Right lobe of liver (tissue), 6 donors: ENCODE data around the gene LSS. TPM values are rescaled to one million over a fixed set of nuclear protein-coding genes. Genes with fewer than 3 reads are reported as not detected.

Experiments used
- ATAC-seq, 4 donors: fragments of 200-7000 bp; cut with Tn5 transposase; one replicate each; pipeline ENCODE4 v1.9.1; 2020; ENCODE audit warnings: mild to moderate bottlenecking in 4 of 4, moderate library complexity in 4 of 4
- DNase-seq, 3 donors: peaks; one replicate each; pipeline ENCODE4 v3.0.0-alpha.2; 2020
- H3K27ac ChIP-seq, 3 donors: fragments of 200-600 bp; one replicate each; pipeline ENCODE4 v1.8.0; 2022
- H3K27me3 ChIP-seq, 2 donors: fragments of 200-600 bp; one replicate each; pipeline ENCODE4 v1.8.0; 2022
- H3K36me3 ChIP-seq, 4 donors: fragments of 200-600 bp; sonication (generic) in 1 of 4; one replicate each; pipeline versions ENCODE4 v1.5.1 to v1.8.0; 2017 to 2022; ENCODE audit warnings: control low read depth in 1 of 4
- H3K4me1 ChIP-seq, 4 donors: fragments of 200-600 bp; sonication (generic) in 1 of 4; one replicate each; pipeline versions ENCODE4 v1.5.1 to v1.8.0; 2017 to 2022; ENCODE audit warnings: control low read depth in 1 of 4
- H3K4me3 ChIP-seq, 3 donors: fragments of 200-600 bp; one replicate each; pipeline ENCODE4 v1.8.0; 2022
- H3K9me3 ChIP-seq, 4 donors: fragments of 200-600 bp; sonication (generic) in 1 of 4; one replicate each; pipeline versions ENCODE4 v1.5.1 to v1.8.0; 2017 to 2022; ENCODE audit warnings: control low read depth in 1 of 4
- POLR2A ChIP-seq: fragments of 450-650 bp; IDR thresholded peaks from one replicate; pipeline ENCODE4 v1.6.1; 2017; ENCODE audit warnings: antibody characterized with exemption, mild to moderate bottlenecking
- WGBS: methylation state at CpG from one replicate; pipeline ENCODE4 v1.1.6; 2018; ENCODE audit warnings: low coverage, low lambda C conversion rate; ENCODE audit not compliant: insufficient coverage; ENCODE audit errors: missing lambda C conversion rate; 5-methylcytosine and 5-hydroxymethylcytosine counted together
- intact Hi-C, 2 donors: fragments of 100-400 bp; cut with DNase I; formaldehyde crosslinking; loops; one replicate each; pipeline versions ENCODE4 v1.11.2 to v1.14.1; 2022
- total RNA-seq, 6 experiments: library from RNA; depleted of rRNA in 2 of 6; stranded (reverse); fragments of >200 nt in 2 of 6; fragmentation: NEBNext Ultra II Directional in 3 of 6; extraction: Animal tissue kit (Norgen Biotek cat#: 25700) in 3 of 6; gene quantifications; one replicate each; pipeline versions ENCODE4 v1.1.0 to v1.2.4, GENCODE V29; 2016 to 2023
- TF ChIP-seq, protein P1 (sequence below), 4 donors: fragments of 200-600 bp in 3 of 4; fragments of 450-650 bp in 1 of 4; IDR thresholded peaks; one replicate each; pipeline versions ENCODE4 v1.5.1 to v1.8.0; 2016 to 2022; ENCODE audit warnings: antibody characterized with exemption in 4 of 4, mild to moderate bottlenecking in 2 of 4
- donor health status: DM: no; HTN: yes; CAD: no.
- donor health status: DM: no; HTN: no; CAD: no.
- donor health status: DM: no; HTN: no; CAD: no.
- donor health status: DM: no; HTN: yes; CAD: no.
- donor health status: DM: no; HTN: yes; CAD: no.

Gene LSS
- total RNA-seq, 6 experiments from 2014 or later, result 37.0 to 103 (median 59.6) TPM

DNA sequence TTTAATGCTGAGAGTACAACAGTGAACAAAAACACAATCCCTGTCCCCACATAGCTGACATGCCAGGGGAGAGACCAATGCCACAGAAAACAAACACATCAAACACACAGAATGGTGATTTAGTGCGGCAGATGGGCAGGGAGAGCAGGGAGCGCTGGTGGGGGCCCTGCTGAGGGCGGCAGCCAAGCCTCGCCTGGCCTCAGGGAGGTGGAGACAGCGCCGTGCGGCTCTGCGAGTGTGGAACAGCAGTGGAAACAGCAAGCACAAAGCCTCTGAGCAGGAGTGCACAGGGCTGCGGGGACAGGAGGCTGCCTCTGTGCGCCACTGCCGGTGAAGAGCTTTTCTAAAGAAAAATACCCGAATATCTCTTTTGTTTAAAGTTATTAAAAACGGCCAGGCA is 39.8 kb upstream of the LSS start:
- ATAC-seq (no peak), DNase-seq (no peak)
- intact Hi-C loops, result no loop called here
- Histone ChIP-seq H3K4me3 (no peak overlapping the region), H3K4me1 (no peaks in the 10 kb centered on the region), H3K36me3 (peaks cover 0 to 92% (median 43%) of the 10 kb centered on the region in 4 donors), H3K27ac (no peak overlapping the region), H3K27me3 (no peaks in the 10 kb centered on the region), H3K9me3 (no peaks in the 10 kb centered on the region)
- 85% methylated on average over 6 of the region's 13 CpGs for WGBS
- TF ChIP-seq, protein P1, sequence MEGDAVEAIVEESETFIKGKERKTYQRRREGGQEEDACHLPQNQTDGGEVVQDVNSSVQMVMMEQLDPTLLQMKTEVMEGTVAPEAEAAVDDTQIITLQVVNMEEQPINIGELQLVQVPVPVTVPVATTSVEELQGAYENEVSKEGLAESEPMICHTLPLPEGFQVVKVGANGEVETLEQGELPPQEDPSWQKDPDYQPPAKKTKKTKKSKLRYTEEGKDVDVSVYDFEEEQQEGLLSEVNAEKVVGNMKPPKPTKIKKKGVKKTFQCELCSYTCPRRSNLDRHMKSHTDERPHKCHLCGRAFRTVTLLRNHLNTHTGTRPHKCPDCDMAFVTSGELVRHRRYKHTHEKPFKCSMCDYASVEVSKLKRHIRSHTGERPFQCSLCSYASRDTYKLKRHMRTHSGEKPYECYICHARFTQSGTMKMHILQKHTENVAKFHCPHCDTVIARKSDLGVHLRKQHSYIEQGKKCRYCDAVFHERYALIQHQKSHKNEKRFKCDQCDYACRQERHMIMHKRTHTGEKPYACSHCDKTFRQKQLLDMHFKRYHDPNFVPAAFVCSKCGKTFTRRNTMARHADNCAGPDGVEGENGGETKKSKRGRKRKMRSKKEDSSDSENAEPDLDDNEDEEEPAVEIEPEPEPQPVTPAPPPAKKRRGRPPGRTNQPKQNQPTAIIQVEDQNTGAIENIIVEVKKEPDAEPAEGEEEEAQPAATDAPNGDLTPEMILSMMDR (IDR thresholded peaks at IDR 0.05), result no peak
- no peak for TF ChIP-seq POLR2A

DNA sequence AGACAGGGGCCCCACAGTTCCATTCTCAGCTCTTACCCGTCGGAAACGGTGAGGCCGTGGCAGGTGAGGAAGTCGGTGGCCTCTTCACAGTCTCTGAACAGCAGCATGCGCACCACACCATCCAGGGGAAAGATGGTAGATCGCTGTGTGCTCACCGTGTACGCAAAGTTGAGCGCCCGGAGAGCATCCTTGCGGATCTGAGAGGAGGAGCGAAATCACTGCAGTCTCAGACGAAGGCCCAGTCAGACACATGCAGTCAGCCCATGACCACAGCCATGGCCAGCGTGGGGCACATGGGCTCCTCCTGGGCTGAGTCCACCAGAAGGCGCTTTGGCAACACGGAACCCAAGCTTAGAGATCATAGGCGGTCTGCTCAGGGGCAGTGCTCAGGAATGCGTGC is 38.4 kb upstream of the LSS start:
- no peaks in the 10 kb centered on the region for H3K27me3 ChIP-seq
- H3K27ac ChIP-seq, result no peak overlapping the region
- no peaks in the 10 kb centered on the region for H3K9me3 ChIP-seq
- TF ChIP-seq POLR2A, result no peak
- TF ChIP-seq, protein P1 (IDR thresholded peaks at IDR 0.05), result no peak
- no peaks in the 10 kb centered on the region for H3K4me1 ChIP-seq
- 83% methylated on average over 1 of the region's 19 CpGs for WGBS
- ATAC-seq (no peak), DNase-seq (no peak)
- H3K36me3 ChIP-seq, result peaks cover 0 to 88% (median 36%) of the 10 kb centered on the region in 4 donors
- H3K4me3 ChIP-seq, result no peak overlapping the region
- intact Hi-C loops, result no loop called here

DNA sequence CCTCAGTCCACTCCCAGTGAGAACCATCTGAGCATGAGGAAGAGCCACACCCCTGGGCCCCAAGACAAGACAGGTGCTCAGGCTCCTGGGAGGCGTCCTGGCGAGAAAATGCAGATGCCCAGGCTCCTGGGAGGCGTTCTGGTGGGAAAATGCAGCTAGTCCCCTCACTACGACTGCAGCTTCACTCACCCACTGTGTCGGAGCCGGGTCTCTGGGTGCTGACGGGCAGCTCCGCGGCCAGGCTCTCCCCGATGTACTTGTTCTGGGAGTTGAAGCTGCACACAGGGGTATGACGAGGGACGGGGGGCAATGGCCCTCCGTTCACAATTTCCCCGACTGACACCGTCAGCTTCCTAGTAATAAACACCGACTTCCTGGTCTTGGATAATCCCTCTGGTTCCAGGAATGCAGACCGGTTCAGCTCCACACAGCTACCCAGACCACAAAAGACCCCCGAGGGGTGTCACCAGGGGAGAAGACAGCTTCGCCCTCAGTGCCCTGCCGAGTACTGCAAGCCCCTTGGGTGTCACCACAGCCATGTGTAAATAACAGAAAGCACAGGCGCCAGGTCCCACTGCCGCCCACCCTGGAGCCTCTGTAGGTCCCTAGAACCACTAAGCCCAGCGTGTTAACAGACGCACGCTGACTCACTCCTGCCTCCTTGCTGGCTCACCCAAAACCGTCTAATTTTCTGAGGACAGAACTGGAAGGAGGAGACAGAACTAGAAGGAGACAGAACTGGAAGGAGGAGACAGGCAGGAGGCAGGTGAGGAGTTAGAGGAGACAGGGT is 37.4 kb upstream of the LSS start:
- peaks cover 0 to 85% (median 35%) of the 10 kb centered on the region in 4 donors for H3K36me3 ChIP-seq
- H3K4me1 ChIP-seq, result no peaks in the 10 kb centered on the region
- no peak overlapping the region for H3K4me3 ChIP-seq
- H3K9me3 ChIP-seq, result no peaks in the 10 kb centered on the region
- 57% methylated on average over 3 of the region's 26 CpGs for WGBS
- intact Hi-C loops, result no loop called here
- no peak for TF ChIP-seq POLR2A
- TF ChIP-seq, protein P1 (IDR thresholded peaks at IDR 0.05), result no peak
- H3K27me3 ChIP-seq, result no peaks in the 10 kb centered on the region
- ATAC-seq, result peak in 3 of 4 donors; percentile 11 to 29 (median 16)
- H3K27ac ChIP-seq, result no peak overlapping the region
- DNase-seq, result no peak

DNA sequence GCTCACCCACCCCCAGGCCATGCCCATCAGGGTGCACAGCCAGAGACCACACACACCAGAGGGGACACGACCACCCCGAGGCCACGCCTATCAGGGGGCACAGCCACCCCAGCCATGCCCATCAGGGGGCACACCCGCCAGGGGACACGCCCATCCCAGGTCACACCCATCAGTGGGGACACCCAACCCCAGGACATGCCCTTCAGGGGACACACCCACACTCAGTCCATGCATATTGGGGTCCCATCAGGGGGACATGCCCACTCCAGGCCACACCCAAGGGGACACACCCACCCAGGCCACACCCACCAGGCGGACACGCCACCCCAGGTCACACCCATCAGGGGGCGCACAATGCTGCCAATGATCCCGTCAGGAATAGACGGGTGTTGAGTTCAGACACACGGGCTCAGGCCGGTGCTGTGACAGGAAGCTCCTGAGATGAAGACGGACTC is 36.1 kb upstream of the LSS start:
- TF ChIP-seq, protein P1 (IDR thresholded peaks at IDR 0.05), result no peak
- TF ChIP-seq POLR2A, result no peak
- peak in 2 of 4 donors; percentile 13 to 31 for ATAC-seq
- intact Hi-C loops, result no loop called here
- H3K27me3 ChIP-seq, result no peaks in the 10 kb centered on the region
- WGBS, result 80% methylated on average over 3 of the region's 13 CpGs
- H3K9me3 ChIP-seq, result no peaks in the 10 kb centered on the region
- H3K27ac ChIP-seq, result no peak overlapping the region
- no peak overlapping the region for H3K4me3 ChIP-seq
- H3K4me1 ChIP-seq, result no peaks in the 10 kb centered on the region
- peaks cover 0 to 85% (median 34%) of the 10 kb centered on the region in 4 donors for H3K36me3 ChIP-seq
- DNase-seq, result no peak
